Measurements from ENCODE around the gene TMEM255B. TPM values are rescaled to one million over a fixed set of nuclear protein-coding genes. Genes with fewer than 3 reads are reported as not detected.

The TMEM255B gene
- total RNA-seq = 1.1 and 5.0 TPM in 2 replicates

GRCh38 chr13:113758651-113759524, at the start of gene TMEM255B:
TSS of gene TMEM255B (plus strand) at chr13:113759226. CDS start at chr13:113759270, 44 bp downstream.

GRCh38 chr13:113863524-113864272, 104.7 kb downstream of the TMEM255B start, which contains the start of gene GAS6:
TSS of gene GAS6 (minus strand) at chr13:113864076. CDS start at chr13:113863920, 156 bp downstream.

Other genes with a start within 250 kb of the TMEM255B start
- 53.3 and 62.5 TPM in 2 replicates for gene TFDP1, start 174.5 kb upstream of the TMEM255B start, total RNA-seq
- gene ATP4B, start 101.0 kb upstream of the TMEM255B start, total RNA-seq = not detected in 2 replicates
- gene GRK1, start 92.0 kb upstream of the TMEM255B start, total RNA-seq = not detected in 2 replicates
- 20.6 and 38.6 TPM in 2 replicates for gene GAS6, start 104.8 kb downstream of the TMEM255B start, total RNA-seq
- gene C13orf46, start 214.8 kb downstream of the TMEM255B start, total RNA-seq = under 0.01 TPM in 1 of 2 replicates, not detected in the other